Measurements from ENCODE around the gene MRPL3. TPM values are rescaled to one million over a fixed set of nuclear protein-coding genes. Genes with fewer than 3 reads are reported as not detected.
"Not testable (repeated sequence)": the region's sequence is repeated elsewhere in the genome, so short reads cannot be mapped to it uniquely, and the experiment has no call there.

Gene MRPL3
- total RNA-seq, 1 experiment from 2014 or later = 126 TPM

DNA sequence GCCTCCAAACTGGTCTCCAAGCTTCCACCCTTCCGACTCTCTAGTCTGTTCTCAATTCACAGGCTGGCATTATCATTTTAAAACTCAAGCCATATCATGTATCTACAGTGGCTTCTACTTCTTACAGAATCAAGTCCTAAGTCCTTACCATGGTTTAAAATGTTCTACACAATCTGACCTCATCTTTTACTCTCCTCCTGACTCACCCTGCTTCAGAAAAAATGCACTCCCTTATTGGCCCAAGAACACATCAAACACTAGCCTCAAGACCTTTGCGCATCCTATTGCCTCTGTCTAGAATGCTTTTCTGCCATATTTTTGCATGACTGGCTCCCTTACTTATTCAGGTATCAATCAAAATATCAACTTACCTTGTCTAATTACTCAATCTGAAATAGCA is 11.0 kb downstream of the MRPL3 start:
- TF ChIP-seq, protein P1, sequence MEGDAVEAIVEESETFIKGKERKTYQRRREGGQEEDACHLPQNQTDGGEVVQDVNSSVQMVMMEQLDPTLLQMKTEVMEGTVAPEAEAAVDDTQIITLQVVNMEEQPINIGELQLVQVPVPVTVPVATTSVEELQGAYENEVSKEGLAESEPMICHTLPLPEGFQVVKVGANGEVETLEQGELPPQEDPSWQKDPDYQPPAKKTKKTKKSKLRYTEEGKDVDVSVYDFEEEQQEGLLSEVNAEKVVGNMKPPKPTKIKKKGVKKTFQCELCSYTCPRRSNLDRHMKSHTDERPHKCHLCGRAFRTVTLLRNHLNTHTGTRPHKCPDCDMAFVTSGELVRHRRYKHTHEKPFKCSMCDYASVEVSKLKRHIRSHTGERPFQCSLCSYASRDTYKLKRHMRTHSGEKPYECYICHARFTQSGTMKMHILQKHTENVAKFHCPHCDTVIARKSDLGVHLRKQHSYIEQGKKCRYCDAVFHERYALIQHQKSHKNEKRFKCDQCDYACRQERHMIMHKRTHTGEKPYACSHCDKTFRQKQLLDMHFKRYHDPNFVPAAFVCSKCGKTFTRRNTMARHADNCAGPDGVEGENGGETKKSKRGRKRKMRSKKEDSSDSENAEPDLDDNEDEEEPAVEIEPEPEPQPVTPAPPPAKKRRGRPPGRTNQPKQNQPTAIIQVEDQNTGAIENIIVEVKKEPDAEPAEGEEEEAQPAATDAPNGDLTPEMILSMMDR (IDR thresholded peaks at IDR 0.05; ENCODE audit: insufficient read depth in 1 of 2, low read depth in 1 of 2, low read length in 1 of 2, severe bottlenecking in 1 of 2, unreplicated experiment in 1 of 2) = no peak
- H3K4me3 Mint-ChIP-seq (ENCODE audit: unreplicated experiment) = no peak overlapping the region
- H3K27me3 Mint-ChIP-seq (ENCODE audit: insufficient read depth, unreplicated experiment) = no peaks in the 10 kb centered on the region
- Histone ChIP-seq H3K36me3 (ENCODE audit: control insufficient read depth, insufficient read depth, low read length) (no peaks in the 10 kb centered on the region), H3K4me3 (ENCODE audit: low read depth, low read length) (no peak overlapping the region), H3K4me1 (no peaks in the 10 kb centered on the region), H3K9me3 (no peaks in the 10 kb centered on the region), H3K27me3 (replicated peaks; ENCODE audit: control insufficient read depth, insufficient read depth, low read length) (no peaks in the 10 kb centered on the region)
- no TSS peak for BruUV-seq (replicated peaks)
- H3K27ac Mint-ChIP-seq (ENCODE audit: unreplicated experiment) = no peak overlapping the region
- ChIA-PET POLR2A (no interaction called here), CTCF (no interaction called here)
- no peak for DNase-seq
- peaks cover 38% of the 10 kb centered on the region for H3K36me3 Mint-ChIP-seq (ENCODE audit: insufficient read depth, unreplicated experiment)
- no peaks in the 10 kb centered on the region for H3K4me1 Mint-ChIP-seq (ENCODE audit: low read depth, unreplicated experiment)
- intact Hi-C loops (cut with micrococcal nuclease; ENCODE audit: unreplicated experiment) = no loop called here
- H3K9me3 Mint-ChIP-seq (ENCODE audit: unreplicated experiment) = no peaks in the 10 kb centered on the region

- no peaks in the 10 kb centered on the region for H3K9me3 ChIP-seq
- Mint-ChIP-seq H3K27me3 (ENCODE audit: insufficient read depth, unreplicated experiment) (no peaks in the 10 kb centered on the region), H3K4me1 (ENCODE audit: low read depth, unreplicated experiment) (no peaks in the 10 kb centered on the region), H3K4me3 (ENCODE audit: unreplicated experiment) (no peak overlapping the region), H3K36me3 (ENCODE audit: insufficient read depth, unreplicated experiment) (peaks cover 38% of the 10 kb centered on the region), H3K9me3 (ENCODE audit: unreplicated experiment) (no peaks in the 10 kb centered on the region), H3K27ac (ENCODE audit: unreplicated experiment) (no peak overlapping the region)
- BruUV-seq (replicated peaks) = no TSS peak
- TF ChIP-seq, protein P1 (IDR thresholded peaks at IDR 0.05; ENCODE audit: insufficient read depth in 1 of 2, low read depth in 1 of 2, low read length in 1 of 2, severe bottlenecking in 1 of 2, unreplicated experiment in 1 of 2) = no peak
- ChIA-PET CTCF (no interaction called here), POLR2A (no interaction called here)
- intact Hi-C loops (cut with micrococcal nuclease; ENCODE audit: unreplicated experiment) = no loop called here
- H3K36me3 ChIP-seq (ENCODE audit: control insufficient read depth, insufficient read depth, low read length) = no peaks in the 10 kb centered on the region
- H3K27me3 ChIP-seq (replicated peaks; ENCODE audit: control insufficient read depth, insufficient read depth, low read length) = no peaks in the 10 kb centered on the region
- H3K4me3 ChIP-seq (ENCODE audit: low read depth, low read length) = no peak overlapping the region
- no peak for DNase-seq
- no peaks in the 10 kb centered on the region for H3K4me1 ChIP-seq
Measured at GRCh38 chr3:131491084-131491483, 11.7 kb downstream of the MRPL3 start.

- H3K27ac Mint-ChIP-seq (ENCODE audit: unreplicated experiment); H3K36me3 ChIP-seq (ENCODE audit: control insufficient read depth, insufficient read depth, low read length); H3K4me3 ChIP-seq (ENCODE audit: low read depth, low read length); H3K4me1 Mint-ChIP-seq (ENCODE audit: low read depth, unreplicated experiment); H3K27me3 ChIP-seq (replicated peaks; ENCODE audit: control insufficient read depth, insufficient read depth, low read length); H3K4me3 Mint-ChIP-seq (ENCODE audit: unreplicated experiment); BruUV-seq (replicated peaks); POLR2A ChIA-PET; H3K27me3 Mint-ChIP-seq (ENCODE audit: insufficient read depth, unreplicated experiment); H3K4me1 ChIP-seq; DNase-seq; H3K9me3 Mint-ChIP-seq (ENCODE audit: unreplicated experiment); H3K9me3 ChIP-seq; CTCF ChIA-PET; intact Hi-C loops (cut with micrococcal nuclease; ENCODE audit: unreplicated experiment): not testable (repeated sequence)
- peaks cover 29% of the 10 kb centered on the region for H3K36me3 Mint-ChIP-seq (ENCODE audit: insufficient read depth, unreplicated experiment)
Measured at GRCh38 chr3:131486545-131486944, 16.2 kb downstream of the MRPL3 start.

- ChIA-PET CTCF (no interaction called here), POLR2A (interaction anchor here (0.6 kb wide), 1 partner anchor 78 kb away, joined by 3 read pairs; no protein-coding TSS in a partner anchor)
- BruUV-seq (replicated peaks) = no TSS peak
- no peaks in the 10 kb centered on the region for H3K27me3 ChIP-seq (replicated peaks; ENCODE audit: control insufficient read depth, insufficient read depth, low read length)
- no peak overlapping the region for H3K4me3 ChIP-seq (ENCODE audit: low read depth, low read length)
- Mint-ChIP-seq H3K36me3 (ENCODE audit: insufficient read depth, unreplicated experiment) (peaks cover 30% of the 10 kb centered on the region), H3K9me3 (ENCODE audit: unreplicated experiment) (no peaks in the 10 kb centered on the region), H3K4me1 (ENCODE audit: low read depth, unreplicated experiment) (no peaks in the 10 kb centered on the region), H3K4me3 (ENCODE audit: unreplicated experiment) (no peak overlapping the region), H3K27me3 (ENCODE audit: insufficient read depth, unreplicated experiment) (no peaks in the 10 kb centered on the region), H3K27ac (ENCODE audit: unreplicated experiment) (no peak overlapping the region)
- H3K9me3 ChIP-seq = no peaks in the 10 kb centered on the region
- H3K36me3 ChIP-seq (ENCODE audit: control insufficient read depth, insufficient read depth, low read length) = no peaks in the 10 kb centered on the region
- no peak for DNase-seq
- TF ChIP-seq, protein P1 (IDR thresholded peaks at IDR 0.05; ENCODE audit: insufficient read depth in 1 of 2, low read depth in 1 of 2, low read length in 1 of 2, severe bottlenecking in 1 of 2, unreplicated experiment in 1 of 2) = no peak
- H3K4me1 ChIP-seq = no peaks in the 10 kb centered on the region
- intact Hi-C loops (cut with micrococcal nuclease; ENCODE audit: unreplicated experiment) = no loop called here
Measured at GRCh38 chr3:131485119-131485518, 17.7 kb downstream of the MRPL3 start.

Measured in Caco-2 (cell line).